Endometrium (tissue), 2 donors: Measurements from ENCODE around the gene GAMT.
"Not testable (repeated sequence)": the region's sequence is repeated elsewhere in the genome, so short reads cannot be mapped to it uniquely, and the experiment has no call there.

Experiments
- FAIRE-seq: peaks from 2 replicates; lab custom pipeline; 2012; peaks lifted over from hg19 to GRCh38; lab: Jason Lieb, UNC
- donor health status: control.
- donor health status: control.

GAMT gene

GRCh38 chr19:1401138-1401888 is at the start of gene GAMT:
GAMT (minus strand) TSS chr19:1401542; CDS start chr19:1401476, 66 bp downstream.
- no peak for FAIRE-seq

- no peak for FAIRE-seq
Measured at GRCh38 chr19:1449467-1450442, 48.4 kb upstream of the GAMT start, which contains the start of gene APC2. APC2 (plus strand) TSS chr19:1450121; CDS start chr19:1453002, 2,881 bp downstream.

GRCh38 chr19:1447944-1448343 is 46.6 kb upstream of the GAMT start:
- no peak for FAIRE-seq

- no peak for FAIRE-seq
Measured at GRCh38 chr19:1447504-1447903, 46.2 kb upstream of the GAMT start.

- no peak for FAIRE-seq
Measured at GRCh38 chr19:1446713-1447481, 45.6 kb upstream of the GAMT start.

- no peak for FAIRE-seq
Measured at GRCh38 chr19:1445932-1446712, 44.8 kb upstream of the GAMT start.

GRCh38 chr19:1445185-1445931 is 44.0 kb upstream of the GAMT start:
- no peak for FAIRE-seq

GRCh38 chr19:1441677-1442438 is 40.5 kb upstream of the GAMT start:
- no peak for FAIRE-seq

- no peak for FAIRE-seq
Measured at GRCh38 chr19:1441022-1441426, 39.7 kb upstream of the GAMT start.

GRCh38 chr19:1440418-1440801 is 39.1 kb upstream of the GAMT start:
- FAIRE-seq = no peak

- FAIRE-seq = not testable (repeated sequence)
Measured at GRCh38 chr19:1439525-1440417, 38.4 kb upstream of the GAMT start.

- FAIRE-seq = no peak
Measured at GRCh38 chr19:1438933-1439354, 37.6 kb upstream of the GAMT start.

- peak; percentile 37 for FAIRE-seq
Measured at GRCh38 chr19:1438035-1438932, 36.9 kb upstream of the GAMT start, which contains the start of gene RPS15. RPS15 (plus strand) TSS chr19:1438396; CDS start chr19:1438426, 30 bp downstream.

GRCh38 chr19:1437609-1438008 is 36.3 kb upstream of the GAMT start:
- FAIRE-seq = no peak

- FAIRE-seq = no peak
Measured at GRCh38 chr19:1435378-1435989, 34.1 kb upstream of the GAMT start.

GRCh38 chr19:1434577-1435060 is 33.3 kb upstream of the GAMT start:
- no peak for FAIRE-seq

- FAIRE-seq = no peak
Measured at GRCh38 chr19:1434040-1434366, 32.7 kb upstream of the GAMT start.
